MM.1S (cell line): Measurements from ENCODE around the gene SNX18.

Source experiments
- CTCF ChIP-seq: fragments of 300-600 bp; sonication (generic); IDR thresholded peaks from 2 replicates; pipeline ENCODE4 v1.5.1; 2016; ENCODE audit warnings: antibody characterized with exemption, low read length, mixed read lengths
- EZH2 ChIP-seq: fragments of 300-600 bp; sonication (generic); optimal IDR thresholded peaks from 2 replicates; pipeline ENCODE3; 2017; ENCODE audit warnings: low read depth, mild to moderate bottlenecking, antibody characterized with exemption, low read length, mixed read lengths
- EZH2phosphoT487 ChIP-seq: fragments of 300-600 bp; sonication (generic); IDR thresholded peaks from 2 replicates; pipeline ENCODE4 v1.6.1; 2018; ENCODE audit warnings: antibody characterized with exemption, low read length

DNA sequence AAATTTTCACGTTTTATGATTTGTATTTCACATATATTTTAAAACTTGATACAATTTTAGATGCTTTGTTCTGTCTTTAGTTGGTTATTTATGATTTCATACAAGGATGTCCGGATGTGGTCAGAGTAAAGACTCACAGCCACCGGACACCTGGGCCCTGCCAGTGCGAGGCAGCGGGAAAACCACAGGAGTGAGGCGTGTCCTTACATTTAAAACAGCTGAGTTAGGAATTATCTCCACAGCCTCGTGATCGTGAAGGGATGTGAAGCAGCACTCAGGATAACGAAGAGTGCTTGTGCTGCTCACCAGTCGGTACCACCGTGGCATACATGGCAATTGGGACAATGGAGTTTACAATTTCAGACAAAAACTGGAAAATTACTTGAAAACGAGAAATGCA is 14.0 kb downstream of the SNX18 start:
- no peak for TF ChIP-seq CTCF
- no peak for TF ChIP-seq EZH2
- no peak for TF ChIP-seq EZH2phosphoT487
